ENCODE measurements around the gene ROR1. TPM values are rescaled to one million over a fixed set of nuclear protein-coding genes. Genes with fewer than 3 reads are reported as not detected.
A peak's percentile ranks its signal among the peaks of the same experiment; 100 is the strongest.

The ROR1 gene
- polyA plus RNA-seq, 1 of the 3 experiments (the other 2 are of a cell fraction), result 4.0 TPM

GRCh38 chr1:64039390-64039926 lies 265.6 kb downstream of the ROR1 start (continued):
- TF ChIP-seq EZH2phosphoT487 (IDR thresholded peaks at IDR 0.05; ENCODE audit: borderline replicate concordance, low read depth) (no peak), PBX3 (IDR thresholded peaks at IDR 0.05) (peak; percentile 98), FOXJ3 (CRISPR knock-in tag; IDR thresholded peaks at IDR 0.05) (no peak), TCF12 (IDR thresholded peaks at IDR 0.05) (peak; percentile 100), TEAD4 (IDR thresholded peaks at IDR 0.05; ENCODE audit: borderline replicate concordance, insufficient read depth) (peak; percentile 98), RCOR1 (IDR thresholded peaks at IDR 0.05; ENCODE audit: low read length) (peak; percentile 97), MXI1 (IDR thresholded peaks at IDR 0.05; ENCODE audit: low read depth, low read length) (peak; percentile 85), NFIC (IDR thresholded peaks at IDR 0.05; ENCODE audit: borderline replicate concordance) (peak; percentile 100), IRF3 (IDR thresholded peaks at IDR 0.05; ENCODE audit: low read depth, low read length) (no peak)

GRCh38 chr1:64041371-64042131 lies 267.7 kb downstream of the ROR1 start:
- Histone ChIP-seq H3K36me3 (replicated peaks in 1 of 2; ENCODE audit: control insufficient read depth in 1 of 2, insufficient read depth in 2 of 2, low read length in 1 of 2) (peaks cover 0 to 2% of the 10 kb centered on the region in 2 experiments), H4K20me1 (ENCODE audit: insufficient read depth) (no peaks in the 10 kb centered on the region), H3K9ac (no peak overlapping the region), H3K9me2 (no peaks in the 10 kb centered on the region), H3K27me3 (ENCODE audit: insufficient read depth) (no peaks in the 10 kb centered on the region), H3K27ac (ENCODE audit: low read depth in 2 of 2, low read length in 1 of 2) (peak overlapping the region; percentile 52 to 69; a peak in 2 of 4 replicates), H3K4me2 (peak overlapping the region; percentile 67), H3K9me3 (no peaks in the 10 kb centered on the region), H2AFZ (ENCODE audit: low read depth) (no peak overlapping the region), H3F3A (replicated peaks; ENCODE audit: insufficient read depth) (peaks cover 32% of the 10 kb centered on the region), H3K79me2 (ENCODE audit: insufficient read depth) (no peaks in the 10 kb centered on the region), H3K4me3 (ENCODE audit: low read depth in 2 of 2, low read length in 1 of 2) (no peak overlapping the region), H3K4me1 (ENCODE audit: control insufficient read depth in 1 of 2, insufficient read depth in 2 of 2, low read depth in 1 of 2, low read length in 1 of 2) (peaks cover 38 to 55% of the 10 kb centered on the region in 2 experiments)
- DNase-seq, result no peak
- ChIA-PET CTCF (no interaction called here), POLR2A (no interaction called here)
- 89% methylated on average over 3 of the region's 3 CpGs for WGBS (ENCODE audit: low lambda C conversion rate)
- no peak for TF ChIP-seq RAD21 (IDR thresholded peaks at IDR 0.05; ENCODE audit: low read length)
- TF ChIP-seq EP300 (IDR thresholded peaks at IDR 0.05; ENCODE audit: borderline replicate concordance in 1 of 2, low read depth in 1 of 2, low read length in 1 of 2), result no peak
- TF ChIP-seq GATA2 (CRISPR knock-in tag; IDR thresholded peaks at IDR 0.05), result no peak
- TF ChIP-seq RCOR1 (IDR thresholded peaks at IDR 0.05; ENCODE audit: low read length), result no peak
- no peak for TF ChIP-seq FOXJ3 (CRISPR knock-in tag; IDR thresholded peaks at IDR 0.05)
- no peak for TF ChIP-seq JUND (IDR thresholded peaks at IDR 0.05)
- TF ChIP-seq TCF12 (IDR thresholded peaks at IDR 0.05), result no peak
- TF ChIP-seq SIN3A (IDR thresholded peaks at IDR 0.05; ENCODE audit: borderline replicate concordance, low read depth, low read length), result no peak
- no peak for TF ChIP-seq YY1 (IDR thresholded peaks at IDR 0.05; ENCODE audit: low read depth)
- no peak for TF ChIP-seq RFX5 (IDR thresholded peaks at IDR 0.05; ENCODE audit: low read length)
- no peak for TF ChIP-seq MAX (IDR thresholded peaks at IDR 0.05; ENCODE audit: low read depth)
- TF ChIP-seq IRF3 (IDR thresholded peaks at IDR 0.05; ENCODE audit: low read depth, low read length), result no peak
- no peak for TF ChIP-seq POLR2AphosphoS5 (IDR thresholded peaks at IDR 0.05; ENCODE audit: low read depth, low read length)
- TF ChIP-seq TAF1 (IDR thresholded peaks at IDR 0.05; ENCODE audit: borderline replicate concordance, low read depth, low read length), result no peak
- TF ChIP-seq MEF2A (IDR thresholded peaks at IDR 0.05; ENCODE audit: borderline replicate concordance, low read depth), result no peak
